Endothelial cell of umbilical vein (primary cell): Measurements from ENCODE around the gene CCDC6. TPM values are rescaled to one million over a fixed set of nuclear protein-coding genes. Genes with fewer than 3 reads are reported as not detected.

Source experiments
- BruUV-seq: library from RNA; stranded (reverse); fragments of 400-500 nt; replicated peaks from 2 replicates; lab custom pipeline; 2021; lab: Mats Ljungman, UMichigan
- CTCF ChIA-PET: fragments of 300-600, 350-600 bp; sonication (Branson Sonifier 250); formaldehyde crosslinking; loops from one replicate; lab custom pipeline; 2021; ENCODE audit warnings: antibody characterized with exemption, inconsistent platforms; lab: Charles Lee
- POLR2A ChIA-PET: fragments of 300-600, 350-600 bp; sonication (Branson Sonifier 250); formaldehyde crosslinking; loops from one replicate; lab custom pipeline; 2021; ENCODE audit warnings: antibody characterized with exemption, inconsistent platforms; lab: Charles Lee
- DNase-seq: peaks from one replicate; pipeline ENCODE4 v3.0.0-alpha.2; 2011; ENCODE audit warnings: low read depth, low spot score
- FAIRE-seq: peaks from 2 replicates; lab custom pipeline; 2011; peaks lifted over from hg19 to GRCh38; lab: Jason Lieb, UNC
- H2AFZ ChIP-seq: 2 replicates; pipeline ENCODE4 v1.6.0; 2012; ENCODE audit warnings: low read depth, low read length, control low read depth, inconsistent platforms
- H3K27ac ChIP-seq: 2 replicates; pipeline ENCODE4 v1.5.1; 2011; ENCODE audit warnings: low read depth, mild to moderate bottlenecking, control low read depth, low read length, moderate library complexity; ENCODE audit not compliant: insufficient read depth
- H3K27me3 ChIP-seq, 2 experiments: 2 replicates each; pipeline versions ENCODE4 v1.6.0 to v1.6.1; 2011; ENCODE audit warnings: low read length in 2 of 2, mixed read lengths in 1 of 2; ENCODE audit not compliant: control insufficient read depth in 2 of 2, insufficient read depth in 2 of 2
- H3K36me3 ChIP-seq, 2 experiments: 2 replicates in 1 of 2; 3 replicates in 1 of 2; pipeline ENCODE4 v1.5.1; 2011; ENCODE audit warnings: low read length in 2 of 2, mild to moderate bottlenecking in 1 of 2, moderate library complexity in 1 of 2; ENCODE audit not compliant: control insufficient read depth in 2 of 2, insufficient read depth in 2 of 2; ENCODE audit errors: extremely low read depth in 1 of 2
- H3K4me1 ChIP-seq: 3 replicates; pipeline ENCODE4 v1.5.1; 2011; ENCODE audit warnings: mild to moderate bottlenecking, low read length; ENCODE audit not compliant: control insufficient read depth, insufficient read depth; ENCODE audit errors: extremely low read depth
- H3K4me2 ChIP-seq: 2 replicates; pipeline ENCODE4 v1.6.1; 2011; ENCODE audit warnings: low read length, control low read depth, mixed read lengths; ENCODE audit not compliant: insufficient read depth
- H3K4me3 ChIP-seq, 3 experiments: fragments of 200-600 bp in 1 of 3; sonication (generic), shearing (Covaris generic) in 1 of 3; replicated peaks in 1 of 3; 2 replicates each; pipeline ENCODE4 v1.5.1; 2011 to 2016; ENCODE audit warnings: control low read depth in 3 of 3, low read length in 3 of 3, mild to moderate bottlenecking in 2 of 3, inconsistent platforms in 1 of 3, low read depth in 1 of 3, moderate library complexity in 1 of 3; ENCODE audit not compliant: insufficient read depth in 1 of 3
- H3K79me2 ChIP-seq: 2 replicates; pipeline ENCODE4 v1.6.0; 2012; ENCODE audit warnings: low read length, inconsistent platforms; ENCODE audit not compliant: control insufficient read depth, insufficient read depth
- H3K9ac ChIP-seq: replicated peaks from 2 replicates; pipeline ENCODE3; 2011; ENCODE audit warnings: low read length, control low read depth; ENCODE audit not compliant: insufficient read depth; ENCODE audit errors: extremely low read depth
- H3K9me1 ChIP-seq: replicated peaks from 3 replicates; pipeline ENCODE4 v1.6.0; 2011; ENCODE audit warnings: mild to moderate bottlenecking, low read length; ENCODE audit not compliant: control insufficient read depth, insufficient read depth; ENCODE audit errors: extremely low read depth
- H3K9me3 ChIP-seq: replicated peaks from 2 replicates; pipeline ENCODE4 v1.5.1; 2012; ENCODE audit warnings: low read length, inconsistent platforms; ENCODE audit not compliant: control insufficient read depth, insufficient read depth
- H4K20me1 ChIP-seq: replicated peaks from 2 replicates; pipeline ENCODE3; 2011; ENCODE audit warnings: mild to moderate bottlenecking, low read length; ENCODE audit not compliant: control insufficient read depth, insufficient read depth; ENCODE audit errors: extremely low read depth
- EZH2 ChIP-seq: IDR thresholded peaks from 2 replicates; pipeline ENCODE4 v1.6.1; 2012; ENCODE audit warnings: borderline replicate concordance, low read depth, mild to moderate bottlenecking, moderate library complexity, low read length, inconsistent platforms; ENCODE audit not compliant: severe bottlenecking
- FOS ChIP-seq: IDR thresholded peaks from 2 replicates; pipeline ENCODE4 v1.6.1; 2011; ENCODE audit warnings: mild to moderate bottlenecking, low read length, moderate library complexity, borderline replicate concordance; ENCODE audit not compliant: insufficient read depth
- GATA2 ChIP-seq: IDR thresholded peaks from 2 replicates; pipeline ENCODE4 v1.7.0; 2011; ENCODE audit warnings: low read depth, mild to moderate bottlenecking, moderate library complexity, mixed read lengths, low read length; ENCODE audit not compliant: insufficient read length, insufficient read depth
- JUN ChIP-seq: IDR thresholded peaks from 2 replicates; pipeline ENCODE4 v1.6.1; 2011; ENCODE audit warnings: borderline replicate concordance, low read depth; ENCODE audit not compliant: insufficient read length, insufficient read depth
- MAX ChIP-seq: IDR thresholded peaks from 2 replicates; pipeline ENCODE4 v1.6.1; 2011; ENCODE audit not compliant: insufficient read depth, insufficient read length
- MYC ChIP-seq: IDR thresholded peaks from one replicate; pipeline ENCODE4 v1.6.1; 2011; ENCODE audit warnings: mild to moderate bottlenecking, low read depth, low read length
- POLR2A ChIP-seq: IDR thresholded peaks from 2 replicates; pipeline ENCODE4 v1.6.1; 2012; ENCODE audit warnings: low read depth, mild to moderate bottlenecking, control low read depth, low read length
- POLR2AphosphoS5 ChIP-seq: IDR thresholded peaks from 2 replicates; pipeline ENCODE4 v1.6.1; 2012; ENCODE audit warnings: low read depth, mild to moderate bottlenecking, control low read depth, low read length, moderate library complexity; ENCODE audit not compliant: insufficient read depth
- dilution Hi-C: fragments of 300-500 bp; cut with MboI; formaldehyde crosslinking; loops from one replicate; pipeline ENCODE4 v1.15.0; 2019; ENCODE audit warnings: low sequenced_read_pairs; ENCODE audit not compliant: extremely low pct_ligation_motif_present
- intact Hi-C: fragments of 100-400 bp; cut with micrococcal nuclease; formaldehyde crosslinking; loops from one replicate; pipeline ENCODE4 v1.10.0; 2022
- polyA plus RNA-seq, 4 experiments: library from polyadenylated mRNA; depleted of rRNA in 3 of 4; stranded (reverse) in 3 of 4; unstranded in 1 of 4; fragments of >200 nt; gene quantifications; 2 replicates each; pipeline versions ENCODE4 v1.2.1 to v1.2.3, GENCODE V29; 2011 to 2012; ENCODE audit warnings: missing spikeins in 1 of 4
- total RNA-seq: library from RNA; stranded (reverse); gene quantifications from 2 replicates; pipeline ENCODE4 v1.2.3, GENCODE V29; 2021
- TF ChIP-seq, protein P1 (sequence below), 2 donors: IDR thresholded peaks; 1 replicate in 1 of 2; 2 replicates in 1 of 2; pipeline ENCODE4 v1.5.1; 2011; ENCODE audit warnings: low read length in 2 of 2, mild to moderate bottlenecking in 2 of 2, moderate library complexity in 2 of 2, control low read depth in 1 of 2, inconsistent platforms in 1 of 2, low read depth in 1 of 2; ENCODE audit not compliant: insufficient read depth in 1 of 2; ENCODE audit errors: extremely low read depth in 1 of 2

Gene CCDC6
- total and polyA plus RNA-seq, 2 donors (not counting 3 experiments of a cell fraction or from before 2014, with no cell fraction given): 16.8 to 36.8 TPM

GRCh38 chr10:59753267-59753666 lies 153.1 kb downstream of the CCDC6 start, which contains the start of gene MRLN:
Gene MRLN, minus strand, starts transcription at chr10:59753455.
- intact Hi-C loops: no loop called here
- dilution Hi-C loops: no loop called here
- Histone ChIP-seq H3K4me3 (no peak within 1 kb of the TSS), H3K9me1 (no peaks in the 10 kb centered on the region), H3K4me1 (no peaks in the 10 kb centered on the region), H3K27ac (no peak within 1 kb of the TSS), H3K9me3 (no peaks in the 10 kb centered on the region), H2AFZ (no peak within 1 kb of the TSS), H3K79me2 (no peaks in the 10 kb centered on the region), H3K36me3 (no peaks in the 10 kb centered on the region), H4K20me1 (no peaks in the 10 kb centered on the region), H3K9ac (no peak within 1 kb of the TSS), H3K27me3 (peaks cover 0 to 1% of the 10 kb centered on the region in 2 experiments), H3K4me2 (no peak within 1 kb of the TSS)
- FAIRE-seq (no peak), DNase-seq (no peak)
- TF ChIP-seq GATA2 (no peak), MYC (no peak)
- POLR2A ChIA-PET: no interaction called here
- no TSS peak for BruUV-seq
- CTCF ChIA-PET: no interaction called here

DNA sequence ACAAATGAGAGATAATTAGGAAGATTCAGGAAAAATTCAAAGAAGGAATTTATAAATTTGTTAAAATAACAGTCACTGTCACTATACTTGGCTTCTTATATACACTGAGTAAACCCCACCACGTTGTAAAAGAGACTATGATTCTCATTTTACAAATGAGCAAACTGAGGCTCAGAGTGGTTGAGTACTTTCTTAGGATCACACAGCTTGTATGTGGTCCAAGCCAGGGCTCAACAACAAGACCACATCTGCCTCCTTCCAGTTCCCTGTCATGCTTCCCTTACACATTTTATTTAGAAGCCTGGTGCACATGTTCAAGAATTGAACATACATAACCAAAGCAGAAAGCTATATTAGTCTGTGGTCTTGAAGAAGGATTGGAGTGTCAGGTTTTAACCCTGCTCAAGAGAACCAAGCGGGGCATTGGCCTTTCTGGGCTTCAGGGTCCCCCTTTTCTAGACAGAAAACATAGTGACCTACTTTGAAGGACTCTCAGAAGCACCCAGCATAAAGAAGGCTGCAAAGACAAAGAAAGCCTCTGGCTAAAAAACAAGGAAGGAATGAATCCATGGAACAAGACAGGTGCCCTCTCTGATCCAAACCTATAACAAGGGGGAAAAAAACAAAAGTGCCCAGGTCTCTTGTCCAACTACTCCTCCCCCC lies 153.9 kb downstream of the CCDC6 start:
- BruUV-seq: no TSS peak
- no peaks in the 10 kb centered on the region for H3K9me3 ChIP-seq
- DNase-seq (no peak), FAIRE-seq (no peak)
- no peak overlapping the region for H3K9ac ChIP-seq
- ChIA-PET CTCF (no interaction called here), POLR2A (no interaction called here)
- no peaks in the 10 kb centered on the region for H3K9me1 ChIP-seq
- dilution Hi-C loops (no loop called here), intact Hi-C loops (no loop called here)
- no peak overlapping the region for H3K4me2 ChIP-seq
- H3K79me2 ChIP-seq: no peaks in the 10 kb centered on the region
- no peak overlapping the region for H2AFZ ChIP-seq
- no peak overlapping the region for H3K4me3 ChIP-seq
- H3K27ac ChIP-seq: no peak overlapping the region
- H3K36me3 ChIP-seq: no peaks in the 10 kb centered on the region
- H4K20me1 ChIP-seq: no peaks in the 10 kb centered on the region
- H3K27me3 ChIP-seq: peaks cover 0 to 1% of the 10 kb centered on the region in 2 experiments
- no peaks in the 10 kb centered on the region for H3K4me1 ChIP-seq
- TF ChIP-seq MYC (no peak), POLR2A (no peak), GATA2 (no peak), MAX (no peak), FOS (no peak), JUN (no peak), EZH2 (no peak), POLR2AphosphoS5 (no peak)
- TF ChIP-seq, protein P1, sequence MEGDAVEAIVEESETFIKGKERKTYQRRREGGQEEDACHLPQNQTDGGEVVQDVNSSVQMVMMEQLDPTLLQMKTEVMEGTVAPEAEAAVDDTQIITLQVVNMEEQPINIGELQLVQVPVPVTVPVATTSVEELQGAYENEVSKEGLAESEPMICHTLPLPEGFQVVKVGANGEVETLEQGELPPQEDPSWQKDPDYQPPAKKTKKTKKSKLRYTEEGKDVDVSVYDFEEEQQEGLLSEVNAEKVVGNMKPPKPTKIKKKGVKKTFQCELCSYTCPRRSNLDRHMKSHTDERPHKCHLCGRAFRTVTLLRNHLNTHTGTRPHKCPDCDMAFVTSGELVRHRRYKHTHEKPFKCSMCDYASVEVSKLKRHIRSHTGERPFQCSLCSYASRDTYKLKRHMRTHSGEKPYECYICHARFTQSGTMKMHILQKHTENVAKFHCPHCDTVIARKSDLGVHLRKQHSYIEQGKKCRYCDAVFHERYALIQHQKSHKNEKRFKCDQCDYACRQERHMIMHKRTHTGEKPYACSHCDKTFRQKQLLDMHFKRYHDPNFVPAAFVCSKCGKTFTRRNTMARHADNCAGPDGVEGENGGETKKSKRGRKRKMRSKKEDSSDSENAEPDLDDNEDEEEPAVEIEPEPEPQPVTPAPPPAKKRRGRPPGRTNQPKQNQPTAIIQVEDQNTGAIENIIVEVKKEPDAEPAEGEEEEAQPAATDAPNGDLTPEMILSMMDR (IDR thresholded peaks at IDR 0.05; ENCODE audit: extremely low read depth in 1 of 2, insufficient read depth in 1 of 2, low read depth in 1 of 2, low read length in 2 of 2): no peak
